ENCODE data around the gene MLC1.
A peak's percentile ranks its signal among the peaks of the same experiment; 100 is the strongest.

Gene MLC1

GRCh38 chr22:50068096-50068495, 17.1 kb downstream of the MLC1 start:
- DNase-seq (ENCODE audit: low read depth in 1 of 2, low spot score in 1 of 2) = no peak
- in situ Hi-C loops (cut with HindIII; ENCODE audit: low pct_unique_long_range_greater_than_20kb, low sequenced_read_pairs) = no loop called here
- no peak for TF ChIP-seq JUND (IDR thresholded peaks at IDR 0.05; ENCODE audit: low read depth)

GRCh38 chr22:50067244-50067643, 18.0 kb downstream of the MLC1 start:
- TF ChIP-seq JUND (IDR thresholded peaks at IDR 0.05; ENCODE audit: low read depth) = no peak
- in situ Hi-C loops (cut with HindIII; ENCODE audit: low pct_unique_long_range_greater_than_20kb, low sequenced_read_pairs) = no loop called here
- DNase-seq (ENCODE audit: low read depth in 1 of 2, low spot score in 1 of 2) = no peak

- no peak for DNase-seq (ENCODE audit: low read depth in 1 of 2, low spot score in 1 of 2)
- no peak for TF ChIP-seq JUND (IDR thresholded peaks at IDR 0.05; ENCODE audit: low read depth)
- in situ Hi-C loops (cut with HindIII; ENCODE audit: low pct_unique_long_range_greater_than_20kb, low sequenced_read_pairs) = no loop called here
Measured at GRCh38 chr22:50064453-50064852, 20.8 kb downstream of the MLC1 start.

- no peak for DNase-seq (ENCODE audit: low read depth in 1 of 2, low spot score in 1 of 2)
- in situ Hi-C loops (cut with HindIII; ENCODE audit: low pct_unique_long_range_greater_than_20kb, low sequenced_read_pairs) = no loop called here
- TF ChIP-seq JUND (IDR thresholded peaks at IDR 0.05; ENCODE audit: low read depth) = no peak
Measured at GRCh38 chr22:50063589-50064393, 21.4 kb downstream of the MLC1 start.

- TF ChIP-seq JUND (IDR thresholded peaks at IDR 0.05; ENCODE audit: low read depth) = no peak
- DNase-seq (ENCODE audit: low read depth in 1 of 2, low spot score in 1 of 2) = no peak
- in situ Hi-C loops (cut with HindIII; ENCODE audit: low pct_unique_long_range_greater_than_20kb, low sequenced_read_pairs) = no loop called here
Measured at GRCh38 chr22:50062509-50063135, 22.6 kb downstream of the MLC1 start.

- DNase-seq (ENCODE audit: low read depth in 1 of 2, low spot score in 1 of 2) = no peak
- in situ Hi-C loops (cut with HindIII; ENCODE audit: low pct_unique_long_range_greater_than_20kb, low sequenced_read_pairs) = no loop called here
- no peak for TF ChIP-seq JUND (IDR thresholded peaks at IDR 0.05; ENCODE audit: low read depth)
Measured at GRCh38 chr22:50061824-50062355, 23.3 kb downstream of the MLC1 start.

GRCh38 chr22:50061141-50061823, 23.9 kb downstream of the MLC1 start:
- no peak for TF ChIP-seq JUND (IDR thresholded peaks at IDR 0.05; ENCODE audit: low read depth)
- in situ Hi-C loops (cut with HindIII; ENCODE audit: low pct_unique_long_range_greater_than_20kb, low sequenced_read_pairs) = no loop called here
- no peak for DNase-seq (ENCODE audit: low read depth in 1 of 2, low spot score in 1 of 2)

- DNase-seq (ENCODE audit: low read depth in 1 of 2, low spot score in 1 of 2) = peak in 1 of 2 experiments; percentile 26
- in situ Hi-C loops (cut with HindIII; ENCODE audit: low pct_unique_long_range_greater_than_20kb, low sequenced_read_pairs) = no loop called here
- TF ChIP-seq JUND (IDR thresholded peaks at IDR 0.05; ENCODE audit: low read depth) = no peak
Measured at GRCh38 chr22:50060441-50061140, 24.6 kb downstream of the MLC1 start.

GRCh38 chr22:50059881-50060262, 25.4 kb downstream of the MLC1 start:
- TF ChIP-seq JUND (IDR thresholded peaks at IDR 0.05; ENCODE audit: low read depth) = no peak
- in situ Hi-C loops (cut with HindIII; ENCODE audit: low pct_unique_long_range_greater_than_20kb, low sequenced_read_pairs) = no loop called here

GRCh38 chr22:50058906-50059880, 26.0 kb downstream of the MLC1 start:
- TF ChIP-seq JUND (IDR thresholded peaks at IDR 0.05; ENCODE audit: low read depth) = no peak
- in situ Hi-C loops (cut with HindIII; ENCODE audit: low pct_unique_long_range_greater_than_20kb, low sequenced_read_pairs) = no loop called here
- peak in 1 of 2 experiments; percentile 57 for DNase-seq (ENCODE audit: low read depth in 1 of 2, low spot score in 1 of 2)

More at GRCh38 chr22:50059881-50060262, 25.4 kb downstream of the MLC1 start:
- no peak for DNase-seq (ENCODE audit: low read depth in 1 of 2, low spot score in 1 of 2)
